SK-N-SH (cell line): ENCODE results near the gene PPM1E.
"Not testable (repeated sequence)": the region's sequence is repeated elsewhere in the genome, so short reads cannot be mapped to it uniquely, and the experiment has no call there.

Experiments
- EZH2phosphoT487 ChIP-seq: fragments of 200-600 bp; sonication (generic); IDR thresholded peaks from 2 replicates; pipeline ENCODE4 v1.6.1; 2017; ENCODE audit warnings: low read depth, mixed run types, mild to moderate bottlenecking, antibody characterized with exemption, moderate library complexity, borderline replicate concordance
- POLR2AphosphoS5 ChIP-seq: IDR thresholded peaks from 2 replicates; pipeline ENCODE4 v1.6.1; 2012; ENCODE audit warnings: low read depth, low read length
- RAD21 ChIP-seq: IDR thresholded peaks from 2 replicates; pipeline ENCODE4 v1.6.1; 2012; ENCODE audit warnings: mild to moderate bottlenecking, low read length
- RCOR1 ChIP-seq: fragments of 150-350 bp; IDR thresholded peaks from 2 replicates; pipeline ENCODE4 v1.6.1; 2017; ENCODE audit warnings: antibody characterized with exemption, low read length
- RXRA ChIP-seq: IDR thresholded peaks from 2 replicates; pipeline ENCODE4 v1.4.0; 2012; ENCODE audit warnings: low read depth, mild to moderate bottlenecking, borderline replicate concordance
- TF ChIP-seq, protein P1 (sequence below): fragments of 150-350 bp; IDR thresholded peaks from 2 replicates; pipeline ENCODE4 v1.6.1; 2017; ENCODE audit warnings: antibody characterized with exemption, low read length, low read depth, borderline replicate concordance
- TF ChIP-seq, protein P2 (sequence below): fragments of 200-600 bp; sonication (generic); IDR thresholded peaks from 2 replicates; pipeline ENCODE4 v1.6.1; 2017; ENCODE audit warnings: antibody characterized with exemption, mild to moderate bottlenecking, moderate library complexity
- TF ChIP-seq, protein P3 (sequence below): IDR thresholded peaks from 2 replicates; pipeline ENCODE4 v1.6.1; 2012; ENCODE audit warnings: mild to moderate bottlenecking, low read depth, low read length, moderate library complexity
- TF ChIP-seq, protein P4 (sequence below): IDR thresholded peaks from 2 replicates; pipeline ENCODE4 v1.4.0; 2012; ENCODE audit warnings: low read depth

DNA sequence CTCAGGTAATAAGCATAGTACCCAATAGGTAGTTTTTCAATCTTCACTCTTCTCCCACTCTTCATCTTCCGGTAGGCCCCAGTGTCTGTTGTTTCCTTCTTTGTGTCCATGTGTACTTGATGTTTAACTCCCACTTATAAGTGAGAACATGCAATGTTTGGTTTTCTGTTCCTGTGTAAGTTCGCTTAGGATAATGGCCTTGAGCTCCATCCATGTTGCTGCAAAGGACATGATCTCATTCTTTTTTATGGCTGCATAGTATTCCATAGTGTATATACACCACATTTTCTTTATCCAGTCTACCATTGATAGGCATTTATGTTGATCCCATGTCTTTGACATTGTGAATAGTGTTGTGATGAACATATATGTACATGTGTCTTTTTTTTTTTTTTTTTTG, 38.9 kb downstream of the PPM1E start:
- TF ChIP-seq, protein P1, sequence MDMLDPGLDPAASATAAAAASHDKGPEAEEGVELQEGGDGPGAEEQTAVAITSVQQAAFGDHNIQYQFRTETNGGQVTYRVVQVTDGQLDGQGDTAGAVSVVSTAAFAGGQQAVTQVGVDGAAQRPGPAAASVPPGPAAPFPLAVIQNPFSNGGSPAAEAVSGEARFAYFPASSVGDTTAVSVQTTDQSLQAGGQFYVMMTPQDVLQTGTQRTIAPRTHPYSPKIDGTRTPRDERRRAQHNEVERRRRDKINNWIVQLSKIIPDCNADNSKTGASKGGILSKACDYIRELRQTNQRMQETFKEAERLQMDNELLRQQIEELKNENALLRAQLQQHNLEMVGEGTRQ: not testable (repeated sequence)
- TF ChIP-seq EZH2phosphoT487, POLR2AphosphoS5, RAD21, RCOR1, RXRA: not testable (repeated sequence)
- TF ChIP-seq, protein P2, sequence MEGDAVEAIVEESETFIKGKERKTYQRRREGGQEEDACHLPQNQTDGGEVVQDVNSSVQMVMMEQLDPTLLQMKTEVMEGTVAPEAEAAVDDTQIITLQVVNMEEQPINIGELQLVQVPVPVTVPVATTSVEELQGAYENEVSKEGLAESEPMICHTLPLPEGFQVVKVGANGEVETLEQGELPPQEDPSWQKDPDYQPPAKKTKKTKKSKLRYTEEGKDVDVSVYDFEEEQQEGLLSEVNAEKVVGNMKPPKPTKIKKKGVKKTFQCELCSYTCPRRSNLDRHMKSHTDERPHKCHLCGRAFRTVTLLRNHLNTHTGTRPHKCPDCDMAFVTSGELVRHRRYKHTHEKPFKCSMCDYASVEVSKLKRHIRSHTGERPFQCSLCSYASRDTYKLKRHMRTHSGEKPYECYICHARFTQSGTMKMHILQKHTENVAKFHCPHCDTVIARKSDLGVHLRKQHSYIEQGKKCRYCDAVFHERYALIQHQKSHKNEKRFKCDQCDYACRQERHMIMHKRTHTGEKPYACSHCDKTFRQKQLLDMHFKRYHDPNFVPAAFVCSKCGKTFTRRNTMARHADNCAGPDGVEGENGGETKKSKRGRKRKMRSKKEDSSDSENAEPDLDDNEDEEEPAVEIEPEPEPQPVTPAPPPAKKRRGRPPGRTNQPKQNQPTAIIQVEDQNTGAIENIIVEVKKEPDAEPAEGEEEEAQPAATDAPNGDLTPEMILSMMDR: not testable (repeated sequence)
- TF ChIP-seq, protein P3, sequence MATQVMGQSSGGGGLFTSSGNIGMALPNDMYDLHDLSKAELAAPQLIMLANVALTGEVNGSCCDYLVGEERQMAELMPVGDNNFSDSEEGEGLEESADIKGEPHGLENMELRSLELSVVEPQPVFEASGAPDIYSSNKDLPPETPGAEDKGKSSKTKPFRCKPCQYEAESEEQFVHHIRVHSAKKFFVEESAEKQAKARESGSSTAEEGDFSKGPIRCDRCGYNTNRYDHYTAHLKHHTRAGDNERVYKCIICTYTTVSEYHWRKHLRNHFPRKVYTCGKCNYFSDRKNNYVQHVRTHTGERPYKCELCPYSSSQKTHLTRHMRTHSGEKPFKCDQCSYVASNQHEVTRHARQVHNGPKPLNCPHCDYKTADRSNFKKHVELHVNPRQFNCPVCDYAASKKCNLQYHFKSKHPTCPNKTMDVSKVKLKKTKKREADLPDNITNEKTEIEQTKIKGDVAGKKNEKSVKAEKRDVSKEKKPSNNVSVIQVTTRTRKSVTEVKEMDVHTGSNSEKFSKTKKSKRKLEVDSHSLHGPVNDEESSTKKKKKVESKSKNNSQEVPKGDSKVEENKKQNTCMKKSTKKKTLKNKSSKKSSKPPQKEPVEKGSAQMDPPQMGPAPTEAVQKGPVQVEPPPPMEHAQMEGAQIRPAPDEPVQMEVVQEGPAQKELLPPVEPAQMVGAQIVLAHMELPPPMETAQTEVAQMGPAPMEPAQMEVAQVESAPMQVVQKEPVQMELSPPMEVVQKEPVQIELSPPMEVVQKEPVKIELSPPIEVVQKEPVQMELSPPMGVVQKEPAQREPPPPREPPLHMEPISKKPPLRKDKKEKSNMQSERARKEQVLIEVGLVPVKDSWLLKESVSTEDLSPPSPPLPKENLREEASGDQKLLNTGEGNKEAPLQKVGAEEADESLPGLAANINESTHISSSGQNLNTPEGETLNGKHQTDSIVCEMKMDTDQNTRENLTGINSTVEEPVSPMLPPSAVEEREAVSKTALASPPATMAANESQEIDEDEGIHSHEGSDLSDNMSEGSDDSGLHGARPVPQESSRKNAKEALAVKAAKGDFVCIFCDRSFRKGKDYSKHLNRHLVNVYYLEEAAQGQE: not testable (repeated sequence)
- TF ChIP-seq, protein P4, sequence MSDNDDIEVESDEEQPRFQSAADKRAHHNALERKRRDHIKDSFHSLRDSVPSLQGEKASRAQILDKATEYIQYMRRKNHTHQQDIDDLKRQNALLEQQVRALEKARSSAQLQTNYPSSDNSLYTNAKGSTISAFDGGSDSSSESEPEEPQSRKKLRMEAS: not testable (repeated sequence)
